GM12872 (cell line): ENCODE results near the gene SIM1.

Experiments used
- TF ChIP-seq, protein P1 (sequence below): IDR thresholded peaks from 3 replicates; pipeline ENCODE4 v1.5.1; 2011; ENCODE audit warnings: low read depth, mild to moderate bottlenecking, low read length, moderate library complexity; ENCODE audit not compliant: insufficient read depth

SIM1 gene

GRCh38 chr6:100378576-100378975 lies 86.1 kb downstream of the SIM1 start:
- TF ChIP-seq, protein P1, sequence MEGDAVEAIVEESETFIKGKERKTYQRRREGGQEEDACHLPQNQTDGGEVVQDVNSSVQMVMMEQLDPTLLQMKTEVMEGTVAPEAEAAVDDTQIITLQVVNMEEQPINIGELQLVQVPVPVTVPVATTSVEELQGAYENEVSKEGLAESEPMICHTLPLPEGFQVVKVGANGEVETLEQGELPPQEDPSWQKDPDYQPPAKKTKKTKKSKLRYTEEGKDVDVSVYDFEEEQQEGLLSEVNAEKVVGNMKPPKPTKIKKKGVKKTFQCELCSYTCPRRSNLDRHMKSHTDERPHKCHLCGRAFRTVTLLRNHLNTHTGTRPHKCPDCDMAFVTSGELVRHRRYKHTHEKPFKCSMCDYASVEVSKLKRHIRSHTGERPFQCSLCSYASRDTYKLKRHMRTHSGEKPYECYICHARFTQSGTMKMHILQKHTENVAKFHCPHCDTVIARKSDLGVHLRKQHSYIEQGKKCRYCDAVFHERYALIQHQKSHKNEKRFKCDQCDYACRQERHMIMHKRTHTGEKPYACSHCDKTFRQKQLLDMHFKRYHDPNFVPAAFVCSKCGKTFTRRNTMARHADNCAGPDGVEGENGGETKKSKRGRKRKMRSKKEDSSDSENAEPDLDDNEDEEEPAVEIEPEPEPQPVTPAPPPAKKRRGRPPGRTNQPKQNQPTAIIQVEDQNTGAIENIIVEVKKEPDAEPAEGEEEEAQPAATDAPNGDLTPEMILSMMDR = no peak

DNA sequence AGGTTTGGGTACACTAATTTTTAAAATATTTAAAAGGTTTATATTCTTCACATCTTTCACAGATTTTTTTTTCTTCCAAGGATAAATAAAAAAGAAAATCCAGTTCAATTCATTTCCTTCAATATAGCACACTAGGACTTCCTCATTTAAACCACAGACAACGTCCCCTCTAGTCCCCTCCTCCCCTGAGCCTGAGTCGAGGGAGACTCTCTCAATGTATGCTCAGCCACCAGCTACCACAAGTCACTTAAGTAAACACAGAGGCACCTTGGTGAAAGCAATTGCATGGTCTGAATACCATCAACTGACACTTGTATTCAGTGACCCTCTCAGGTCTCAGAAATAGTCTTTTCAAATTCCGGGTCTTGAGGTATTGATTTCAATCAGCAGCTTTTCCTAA lies 88.6 kb downstream of the SIM1 start:
- TF ChIP-seq, protein P1 = no peak

DNA sequence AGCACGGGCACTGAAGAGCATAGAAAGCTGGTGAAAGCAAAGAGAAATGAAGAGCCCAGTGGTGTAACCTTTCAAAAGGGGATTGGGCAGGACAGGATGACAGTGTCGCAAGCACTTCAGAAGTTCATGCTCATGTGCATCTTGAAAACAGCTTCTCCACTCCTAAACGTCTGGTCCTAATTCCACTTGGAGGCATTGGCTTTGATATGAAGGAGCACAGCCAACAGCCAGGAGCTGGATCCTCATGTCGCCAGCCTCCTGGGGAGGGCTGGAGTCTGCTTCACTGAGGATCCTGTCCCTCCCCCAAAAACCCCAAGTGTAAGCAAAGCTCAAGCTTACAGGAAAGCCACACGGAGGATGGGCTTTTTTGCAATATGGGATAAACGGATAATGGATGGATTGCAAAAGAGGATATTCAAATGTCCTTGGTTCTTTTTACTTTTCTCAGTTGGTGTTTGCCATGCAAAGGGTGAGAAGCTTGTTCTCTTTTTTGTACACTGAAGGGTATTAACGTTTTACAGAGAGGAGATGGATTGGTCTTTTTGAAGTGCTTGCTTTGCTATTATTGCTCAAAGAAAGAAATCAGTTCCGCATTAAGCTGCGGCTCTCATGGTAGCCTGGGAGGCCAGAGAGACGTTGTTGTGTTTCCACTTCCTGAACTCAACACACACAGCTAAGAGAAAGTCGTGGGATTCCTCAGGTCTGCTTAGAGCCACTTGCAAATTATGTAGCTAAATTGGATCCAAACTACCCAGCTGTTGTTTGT lies 92.2 kb downstream of the SIM1 start:
- TF ChIP-seq, protein P1 = no peak

- TF ChIP-seq, protein P1 = no peak
Observed at GRCh38 chr6:100371591-100371990, 93.1 kb downstream of the SIM1 start.

- TF ChIP-seq, protein P1 = peak; percentile 16; the same call in 1 of the 3 replicates
Observed at GRCh38 chr6:100370265-100370664, 94.5 kb downstream of the SIM1 start.

DNA sequence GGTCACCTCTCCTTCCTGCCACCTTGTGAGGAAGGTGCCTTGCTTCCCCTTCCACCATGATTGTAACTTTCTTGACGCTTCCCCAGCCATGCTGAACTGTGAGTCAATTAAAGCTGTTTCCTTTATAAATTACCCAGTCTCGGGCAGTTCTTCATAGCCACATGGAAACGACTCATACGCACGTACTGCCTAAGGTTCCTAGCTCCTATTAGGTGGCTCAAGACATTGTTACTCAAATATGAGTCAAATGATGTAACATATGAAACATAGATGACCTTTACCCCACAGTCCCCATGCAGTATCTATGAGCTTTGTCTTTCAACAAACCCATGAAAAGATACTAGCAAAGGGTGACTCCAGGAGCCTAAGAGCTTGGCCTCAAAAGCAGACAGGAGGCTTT lies 98.3 kb downstream of the SIM1 start:
- TF ChIP-seq, protein P1 = no peak

- TF ChIP-seq, protein P1 = no peak
Observed at GRCh38 chr6:100363651-100364050, 101.1 kb downstream of the SIM1 start.
